ENCODE data around the gene FGF19. TPM values are rescaled to one million over a fixed set of nuclear protein-coding genes. Genes with fewer than 3 reads are reported as not detected.

Gene FGF19
- total and polyA plus RNA-seq, 9 of the 15 experiments (the other 6 are each of a cell fraction or from before 2014, with no cell fraction given), result 0.11 TPM; not detected in 8

- no peak for TF ChIP-seq MITF (IDR thresholded peaks at IDR 0.05)
- no peak for TF ChIP-seq NR4A1 (CRISPR knock-in tag; IDR thresholded peaks at IDR 0.05)
- TF ChIP-seq NR4A1 (tag; IDR thresholded peaks at IDR 0.05), result no peak
- no peak for TF ChIP-seq ETV5 (CRISPR knock-in tag; IDR thresholded peaks at IDR 0.05; ENCODE audit: low read depth)
- 0 out of 2 replicates have a peak, but pooled peaks have one; percentile 32 for TF ChIP-seq HBP1 (CRISPR knock-in tag; IDR thresholded peaks at IDR 0.05)
- 0 out of 4 replicates have a peak, but pooled peaks of 1 of the 2 experiments have one; percentile 17 for TF ChIP-seq TRIM24 (IDR thresholded peaks at IDR 0.05)
- TF ChIP-seq TSC22D4 (tag; IDR thresholded peaks at IDR 0.05), result no peak
- no peak for TF ChIP-seq ZBTB12 (CRISPR knock-in tag; IDR thresholded peaks at IDR 0.05)
- TF ChIP-seq PHTF2 (CRISPR knock-in tag; IDR thresholded peaks at IDR 0.05), result no peak
- TF ChIP-seq ZNF764 (CRISPR knock-in tag; IDR thresholded peaks at IDR 0.05; ENCODE audit: low read depth), result no peak
- TF ChIP-seq GMEB1 (CRISPR knock-in tag; IDR thresholded peaks at IDR 0.05), result no peak
- no peak; the same call in 1 of the 2 replicates for TF ChIP-seq ZBTB5 (IDR thresholded peaks at IDR 0.05)
- TF ChIP-seq ZNF354B (CRISPR knock-in tag; IDR thresholded peaks at IDR 0.05), result no peak
- TF ChIP-seq MCM3 (IDR thresholded peaks at IDR 0.05), result 0 out of 2 replicates have a peak, but pooled peaks have one; percentile 58
- TF ChIP-seq SIX5 (IDR thresholded peaks at IDR 0.05; ENCODE audit: borderline replicate concordance in 1 of 2, insufficient read depth in 1 of 2, low read depth in 1 of 2, low read length in 2 of 2), result no peak
- TF ChIP-seq ATF6 (CRISPR knock-in tag; IDR thresholded peaks at IDR 0.05), result no peak
- no peak for TF ChIP-seq ZNF140 (CRISPR knock-in tag; IDR thresholded peaks at IDR 0.05)
- TF ChIP-seq CBX5 (IDR thresholded peaks at IDR 0.05; ENCODE audit: borderline replicate concordance, low read depth), result no peak
- TF ChIP-seq COPS2 (conservative IDR thresholded peaks at IDR 0.05), result no peak
- no peak for TF ChIP-seq MIER1 (IDR thresholded peaks at IDR 0.05; ENCODE audit: low read depth)
- TF ChIP-seq JUNB (CRISPR knock-in tag; conservative IDR thresholded peaks at IDR 0.05), result no peak
Measured at GRCh38 chr11:69680688-69681087, 23.1 kb downstream of the FGF19 start (continued).
